ENCODE measurements around the gene STK10.

STK10 gene

GRCh38 chr5:172043865-172044264 lies 144.2 kb downstream of the STK10 start:
- TF ChIP-seq, protein P1, sequence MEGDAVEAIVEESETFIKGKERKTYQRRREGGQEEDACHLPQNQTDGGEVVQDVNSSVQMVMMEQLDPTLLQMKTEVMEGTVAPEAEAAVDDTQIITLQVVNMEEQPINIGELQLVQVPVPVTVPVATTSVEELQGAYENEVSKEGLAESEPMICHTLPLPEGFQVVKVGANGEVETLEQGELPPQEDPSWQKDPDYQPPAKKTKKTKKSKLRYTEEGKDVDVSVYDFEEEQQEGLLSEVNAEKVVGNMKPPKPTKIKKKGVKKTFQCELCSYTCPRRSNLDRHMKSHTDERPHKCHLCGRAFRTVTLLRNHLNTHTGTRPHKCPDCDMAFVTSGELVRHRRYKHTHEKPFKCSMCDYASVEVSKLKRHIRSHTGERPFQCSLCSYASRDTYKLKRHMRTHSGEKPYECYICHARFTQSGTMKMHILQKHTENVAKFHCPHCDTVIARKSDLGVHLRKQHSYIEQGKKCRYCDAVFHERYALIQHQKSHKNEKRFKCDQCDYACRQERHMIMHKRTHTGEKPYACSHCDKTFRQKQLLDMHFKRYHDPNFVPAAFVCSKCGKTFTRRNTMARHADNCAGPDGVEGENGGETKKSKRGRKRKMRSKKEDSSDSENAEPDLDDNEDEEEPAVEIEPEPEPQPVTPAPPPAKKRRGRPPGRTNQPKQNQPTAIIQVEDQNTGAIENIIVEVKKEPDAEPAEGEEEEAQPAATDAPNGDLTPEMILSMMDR (IDR thresholded peaks at IDR 0.05; ENCODE audit: low read depth, low read length, poor library complexity, severe bottlenecking) = no peak
- TF ChIP-seq EZH2phosphoT487 (IDR thresholded peaks at IDR 0.05; ENCODE audit: borderline replicate concordance, low read length) = no peak
- Histone ChIP-seq H3K4me2 (ENCODE audit: low read length) (no peak overlapping the region), H3K9me2 (replicated peaks; ENCODE audit: control insufficient read depth, low read length) (no peaks in the 10 kb centered on the region)

GRCh38 chr5:172042183-172042582 lies 145.8 kb downstream of the STK10 start:
- TF ChIP-seq, protein P1 (IDR thresholded peaks at IDR 0.05; ENCODE audit: low read depth, low read length, poor library complexity, severe bottlenecking) = no peak
- no peak for TF ChIP-seq EZH2phosphoT487 (IDR thresholded peaks at IDR 0.05; ENCODE audit: borderline replicate concordance, low read length)
- no peaks in the 10 kb centered on the region for H3K9me3 ChIP-seq (ENCODE audit: control insufficient read depth, insufficient read depth, low read length)
- H3K4me3 ChIP-seq (ENCODE audit: low read length) = no peak overlapping the region
- H3K27ac ChIP-seq (ENCODE audit: low read depth, low read length) = no peak overlapping the region
- peaks cover 10% of the 10 kb centered on the region; the same call in 1 of the 2 replicates for H3K4me1 ChIP-seq (ENCODE audit: control insufficient read depth, low read length)
- no peaks in the 10 kb centered on the region for H3K27me3 ChIP-seq (ENCODE audit: control insufficient read depth, low read length)
- no peaks in the 10 kb centered on the region for H4K20me1 ChIP-seq (ENCODE audit: control insufficient read depth, insufficient read depth, low read depth, low read length)
- H3K79me2 ChIP-seq (ENCODE audit: control insufficient read depth, low read length) = no peaks in the 10 kb centered on the region
- no peaks in the 10 kb centered on the region for H3K9me2 ChIP-seq (replicated peaks; ENCODE audit: control insufficient read depth, low read length)
- H3F3A ChIP-seq (ENCODE audit: control insufficient read depth, insufficient read depth) = no peaks in the 10 kb centered on the region
- no peak overlapping the region for H3K4me2 ChIP-seq (ENCODE audit: low read length)
- H3K36me3 ChIP-seq (ENCODE audit: control insufficient read depth, low read length) = no peaks in the 10 kb centered on the region

More at GRCh38 chr5:172043865-172044264, 144.2 kb downstream of the STK10 start:
- Histone ChIP-seq H3K9me3 (ENCODE audit: control insufficient read depth, insufficient read depth, low read length) (no peaks in the 10 kb centered on the region), H3K36me3 (ENCODE audit: control insufficient read depth, low read length) (no peaks in the 10 kb centered on the region), H3K27me3 (ENCODE audit: control insufficient read depth, low read length) (no peaks in the 10 kb centered on the region), H3K79me2 (ENCODE audit: control insufficient read depth, low read length) (no peaks in the 10 kb centered on the region), H3F3A (ENCODE audit: control insufficient read depth, insufficient read depth) (no peaks in the 10 kb centered on the region), H3K27ac (ENCODE audit: low read depth, low read length) (no peak overlapping the region), H3K4me1 (ENCODE audit: control insufficient read depth, low read length) (peaks cover 10% of the 10 kb centered on the region; the same call in 1 of the 2 replicates), H4K20me1 (ENCODE audit: control insufficient read depth, insufficient read depth, low read depth, low read length) (no peaks in the 10 kb centered on the region), H3K4me3 (ENCODE audit: low read length) (no peak overlapping the region)

- Histone ChIP-seq H3K4me2 (ENCODE audit: low read length) (no peak overlapping the region), H3K9me3 (ENCODE audit: control insufficient read depth, insufficient read depth, low read length) (no peaks in the 10 kb centered on the region)
- TF ChIP-seq, protein P1 (IDR thresholded peaks at IDR 0.05; ENCODE audit: low read depth, low read length, poor library complexity, severe bottlenecking) = no peak
- TF ChIP-seq EZH2phosphoT487 (IDR thresholded peaks at IDR 0.05; ENCODE audit: borderline replicate concordance, low read length) = no peak
Measured at GRCh38 chr5:172038167-172038566, 149.9 kb downstream of the STK10 start.

More at GRCh38 chr5:172038167-172038566, 149.9 kb downstream of the STK10 start:
- Histone ChIP-seq H3K27ac (ENCODE audit: low read depth, low read length) (no peak overlapping the region), H3K79me2 (ENCODE audit: control insufficient read depth, low read length) (no peaks in the 10 kb centered on the region), H3K27me3 (ENCODE audit: control insufficient read depth, low read length) (no peaks in the 10 kb centered on the region), H3K9me2 (replicated peaks; ENCODE audit: control insufficient read depth, low read length) (no peaks in the 10 kb centered on the region), H3K4me3 (ENCODE audit: low read length) (no peak overlapping the region), H3K4me1 (ENCODE audit: control insufficient read depth, low read length) (peaks cover 4% of the 10 kb centered on the region; the same call in 1 of the 2 replicates), H4K20me1 (ENCODE audit: control insufficient read depth, insufficient read depth, low read depth, low read length) (no peaks in the 10 kb centered on the region), H3K36me3 (ENCODE audit: control insufficient read depth, low read length) (no peaks in the 10 kb centered on the region), H3F3A (ENCODE audit: control insufficient read depth, insufficient read depth) (no peaks in the 10 kb centered on the region)

All from DOHH2 (cell line).